Panc1 (cell line): ENCODE results near the gene PLCXD1. TPM values are rescaled to one million over a fixed set of nuclear protein-coding genes. Genes with fewer than 3 reads are reported as not detected.

Experiments used
- ATAC-seq: fragments of 200-7000 bp; cut with Tn5 transposase; 2 replicates; pipeline ENCODE4 v1.9.1; 2020; ENCODE audit warnings: mild to moderate bottlenecking, moderate library complexity
- BruUV-seq: library from RNA; stranded (reverse); fragments of 400-500 nt; replicated peaks from 2 replicates; lab custom pipeline; 2021; lab: Mats Ljungman, UMichigan
- CTCF ChIA-PET: fragments of 300-600 bp; sonication (Branson Sonifier 250); formaldehyde crosslinking; loops from one replicate; lab custom pipeline; 2022; ENCODE audit warnings: antibody characterized with exemption; lab: Charles Lee
- POLR2A ChIA-PET: fragments of 300-600 bp; sonication (Branson Sonifier 250); formaldehyde crosslinking; loops from one replicate; lab custom pipeline; 2022; ENCODE audit warnings: antibody characterized with exemption; lab: Charles Lee
- DNase-seq: peaks from one replicate; pipeline ENCODE4 v3.0.0-alpha.2; 2010; ENCODE audit warnings: low read depth, low spot score
- H3K27ac ChIP-seq: 2 replicates; pipeline ENCODE4 v1.5.1; 2011; ENCODE audit warnings: mild to moderate bottlenecking, low read length, inconsistent platforms
- H3K27me3 ChIP-seq: fragments of 200-500 bp; sonication (Bioruptor generic); 2 replicates; pipeline ENCODE4 v1.6.0; 2014; ENCODE audit warnings: low read length, inconsistent platforms; ENCODE audit not compliant: control insufficient read depth, insufficient read depth
- H3K36me3 ChIP-seq: fragments of 200-500 bp; sonication (Bioruptor generic); 2 replicates; pipeline ENCODE4 v1.5.1; 2014; ENCODE audit warnings: inconsistent platforms, mild to moderate bottlenecking, low read length, moderate library complexity; ENCODE audit not compliant: control insufficient read depth, insufficient read depth
- H3K4me1 ChIP-seq: 2 replicates; pipeline ENCODE4 v1.5.1; 2011; ENCODE audit warnings: inconsistent platforms, mild to moderate bottlenecking, low read length, moderate library complexity; ENCODE audit not compliant: control insufficient read depth, insufficient read depth
- H3K4me3 ChIP-seq, 2 experiments: 2 replicates each; pipeline ENCODE4 v1.5.1; 2011 to 2012; ENCODE audit warnings: low read depth in 2 of 2, low read length in 2 of 2, mild to moderate bottlenecking in 2 of 2, inconsistent platforms in 1 of 2, moderate library complexity in 1 of 2
- H3K9me3 ChIP-seq: fragments of 200-500 bp; sonication (Bioruptor generic); 2 replicates; pipeline ENCODE4 v1.5.1; 2014; ENCODE audit warnings: low read depth, mild to moderate bottlenecking, inconsistent platforms, low read length, moderate library complexity; ENCODE audit not compliant: control insufficient read depth, insufficient read depth
- CTCF ChIP-seq: fragments of 450-650 bp; IDR thresholded peaks from 2 replicates; pipeline ENCODE4 v1.5.1; 2017; ENCODE audit warnings: mild to moderate bottlenecking
- POLR2AphosphoS5 ChIP-seq: IDR thresholded peaks from 2 replicates; pipeline ENCODE4 v1.6.1; 2012; ENCODE audit warnings: mild to moderate bottlenecking, low read depth, low read length, moderate library complexity
- SIN3A ChIP-seq: IDR thresholded peaks from 2 replicates; pipeline ENCODE4 v1.6.1; 2012; ENCODE audit warnings: low read depth, mild to moderate bottlenecking, low read length, moderate library complexity, borderline replicate concordance; ENCODE audit not compliant: insufficient read depth
- TCF7L2 ChIP-seq: IDR thresholded peaks from 2 replicates; pipeline ENCODE4 v1.6.1; 2011; ENCODE audit warnings: mild to moderate bottlenecking, low read depth, low read length, inconsistent platforms
- in situ Hi-C: cut with HindIII; loops from 2 replicates; pipeline ENCODE4 v1.10.0; 2016; ENCODE audit warnings: low sequenced_read_pairs, low pct_unique_long_range_greater_than_20kb
- intact Hi-C: fragments of 100-400 bp; cut with micrococcal nuclease; formaldehyde crosslinking; loops from one replicate; pipeline ENCODE4 v1.10.0; 2022; ENCODE audit not compliant: unreplicated experiment
- total RNA-seq: library from RNA; stranded (reverse); gene quantifications from one replicate; pipeline ENCODE4 v1.2.1, GENCODE V29; 2021; ENCODE audit not compliant: unreplicated experiment
- TF ChIP-seq, protein P1 (sequence below), 2 experiments: IDR thresholded peaks; 2 replicates each; pipeline ENCODE4 v1.6.1; 2011 to 2012; ENCODE audit warnings: low read depth in 2 of 2, control low read depth in 1 of 2, low read length in 1 of 2, mild to moderate bottlenecking in 1 of 2, moderate library complexity in 1 of 2; ENCODE audit not compliant: insufficient read depth in 1 of 2

PLCXD1 gene
- total RNA-seq, 1 experiment from 2014 or later, result 54.9 TPM

DNA sequence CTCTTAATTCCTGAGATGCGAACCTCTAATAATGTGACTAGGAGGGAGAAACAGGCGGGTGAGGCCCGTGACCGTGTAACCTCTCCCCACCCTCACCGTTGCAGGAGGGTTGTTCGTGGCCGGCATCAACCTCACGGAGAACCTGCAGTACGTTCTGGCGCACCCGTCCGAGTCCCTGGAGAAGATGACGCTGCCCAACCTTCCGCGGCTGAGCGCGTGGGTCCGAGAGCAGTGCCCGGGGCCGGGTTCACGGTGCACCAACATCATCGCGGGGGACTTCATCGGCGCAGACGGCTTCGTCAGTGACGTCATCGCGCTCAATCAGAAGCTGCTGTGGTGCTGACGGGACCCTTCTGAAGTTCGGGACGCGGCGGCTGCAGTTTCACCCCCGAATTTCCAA is 17.8 kb downstream of the PLCXD1 start:
- H3K4me1 ChIP-seq, result no peaks in the 10 kb centered on the region
- no TSS peak for BruUV-seq
- H3K9me3 ChIP-seq, result no peaks in the 10 kb centered on the region
- H3K4me3 ChIP-seq, result no peak overlapping the region
- DNase-seq (no peak), ATAC-seq (no peak)
- ChIA-PET CTCF (no interaction called here), POLR2A (no interaction called here)
- intact Hi-C loops (no loop called here), in situ Hi-C loops (no loop called here)
- H3K36me3 ChIP-seq, result peaks cover 4% of the 10 kb centered on the region; the same call in 1 of the 2 replicates
- no peaks in the 10 kb centered on the region for H3K27me3 ChIP-seq
- TF ChIP-seq POLR2AphosphoS5, result no peak
- no peak for TF ChIP-seq TCF7L2
- no peak for TF ChIP-seq SIN3A
- TF ChIP-seq, protein P1, sequence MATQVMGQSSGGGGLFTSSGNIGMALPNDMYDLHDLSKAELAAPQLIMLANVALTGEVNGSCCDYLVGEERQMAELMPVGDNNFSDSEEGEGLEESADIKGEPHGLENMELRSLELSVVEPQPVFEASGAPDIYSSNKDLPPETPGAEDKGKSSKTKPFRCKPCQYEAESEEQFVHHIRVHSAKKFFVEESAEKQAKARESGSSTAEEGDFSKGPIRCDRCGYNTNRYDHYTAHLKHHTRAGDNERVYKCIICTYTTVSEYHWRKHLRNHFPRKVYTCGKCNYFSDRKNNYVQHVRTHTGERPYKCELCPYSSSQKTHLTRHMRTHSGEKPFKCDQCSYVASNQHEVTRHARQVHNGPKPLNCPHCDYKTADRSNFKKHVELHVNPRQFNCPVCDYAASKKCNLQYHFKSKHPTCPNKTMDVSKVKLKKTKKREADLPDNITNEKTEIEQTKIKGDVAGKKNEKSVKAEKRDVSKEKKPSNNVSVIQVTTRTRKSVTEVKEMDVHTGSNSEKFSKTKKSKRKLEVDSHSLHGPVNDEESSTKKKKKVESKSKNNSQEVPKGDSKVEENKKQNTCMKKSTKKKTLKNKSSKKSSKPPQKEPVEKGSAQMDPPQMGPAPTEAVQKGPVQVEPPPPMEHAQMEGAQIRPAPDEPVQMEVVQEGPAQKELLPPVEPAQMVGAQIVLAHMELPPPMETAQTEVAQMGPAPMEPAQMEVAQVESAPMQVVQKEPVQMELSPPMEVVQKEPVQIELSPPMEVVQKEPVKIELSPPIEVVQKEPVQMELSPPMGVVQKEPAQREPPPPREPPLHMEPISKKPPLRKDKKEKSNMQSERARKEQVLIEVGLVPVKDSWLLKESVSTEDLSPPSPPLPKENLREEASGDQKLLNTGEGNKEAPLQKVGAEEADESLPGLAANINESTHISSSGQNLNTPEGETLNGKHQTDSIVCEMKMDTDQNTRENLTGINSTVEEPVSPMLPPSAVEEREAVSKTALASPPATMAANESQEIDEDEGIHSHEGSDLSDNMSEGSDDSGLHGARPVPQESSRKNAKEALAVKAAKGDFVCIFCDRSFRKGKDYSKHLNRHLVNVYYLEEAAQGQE (IDR thresholded peaks at IDR 0.05; ENCODE audit: insufficient read depth in 1 of 2, low read depth in 2 of 2, low read length in 1 of 2), result no peak
- no peak for TF ChIP-seq CTCF
- no peak overlapping the region for H3K27ac ChIP-seq

- no TSS peak for BruUV-seq
- ATAC-seq, result no peak
These were observed 19.2 kb downstream of the PLCXD1 start for GRCh38 chrX:300334-300733.

More at GRCh38 chrX:300334-300733, 19.2 kb downstream of the PLCXD1 start:
- H3K4me1 ChIP-seq, result no peaks in the 10 kb centered on the region
- no peaks in the 10 kb centered on the region for H3K9me3 ChIP-seq
- no peak for DNase-seq
- intact Hi-C loops, result no loop called here
- H3K27ac ChIP-seq, result no peak overlapping the region
- in situ Hi-C loops, result no loop called here
- ChIA-PET POLR2A (no interaction called here), CTCF (no interaction called here)
- no peaks in the 10 kb centered on the region for H3K27me3 ChIP-seq
- H3K4me3 ChIP-seq, result no peak overlapping the region
- no peak for TF ChIP-seq CTCF
- no peak for TF ChIP-seq POLR2AphosphoS5
- TF ChIP-seq, protein P1 (IDR thresholded peaks at IDR 0.05; ENCODE audit: insufficient read depth in 1 of 2, low read depth in 2 of 2, low read length in 1 of 2), result no peak
- TF ChIP-seq TCF7L2, result no peak
- peaks cover 4% of the 10 kb centered on the region; the same call in 1 of the 2 replicates for H3K36me3 ChIP-seq
